Measurements from ENCODE around the gene FRMD8.
"Not testable (repeated sequence)": the region's sequence is repeated elsewhere in the genome, so short reads cannot be mapped to it uniquely, and the experiment has no call there.

FRMD8 gene

DNA sequence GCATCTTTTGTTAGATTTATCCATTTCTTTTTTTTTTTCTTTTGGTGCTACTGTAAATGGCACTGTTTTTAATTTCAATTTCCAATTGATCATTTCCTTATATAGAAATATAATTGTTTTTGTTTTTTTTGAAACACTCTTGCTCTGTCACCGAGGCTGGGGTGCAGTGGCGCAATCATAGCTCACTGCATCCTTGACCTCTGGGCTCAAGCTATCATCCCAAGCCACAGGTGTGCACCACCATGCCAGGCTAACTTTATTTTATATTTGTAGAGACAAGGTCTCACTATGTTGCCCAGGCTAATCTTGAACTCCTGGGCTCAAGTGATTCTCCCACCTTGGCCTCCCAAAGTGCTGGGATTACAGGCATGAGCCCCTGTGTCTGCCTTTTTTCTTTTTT, 16.4 kb downstream of the FRMD8 start:
- WGBS (ENCODE audit: insufficient coverage, insufficient read length), result no CpG with 5 or more reads among the region's 2 CpGs
- Histone ChIP-seq H3K27ac (ENCODE audit: low read length) (no peak overlapping the region), H3K36me3 (ENCODE audit: control insufficient read depth, insufficient read depth, low read length) (peaks cover 11% of the 10 kb centered on the region; the same call in 1 of the 2 replicates), H3K27me3 (ENCODE audit: control insufficient read depth, insufficient read depth, low read length) (no peaks in the 10 kb centered on the region), H3K4me1 (ENCODE audit: control insufficient read depth, insufficient read depth, low read length) (0 out of 2 replicates have a peak, but pooled peaks cover 1% of the 10 kb centered on the region), H3K9me3 (ENCODE audit: control insufficient read depth, insufficient read depth, low read length) (no peaks in the 10 kb centered on the region), H3K4me3 (ENCODE audit: low read length) (no peak overlapping the region)
- no peak for DNase-seq (ENCODE audit: low read depth, low spot score)

DNA sequence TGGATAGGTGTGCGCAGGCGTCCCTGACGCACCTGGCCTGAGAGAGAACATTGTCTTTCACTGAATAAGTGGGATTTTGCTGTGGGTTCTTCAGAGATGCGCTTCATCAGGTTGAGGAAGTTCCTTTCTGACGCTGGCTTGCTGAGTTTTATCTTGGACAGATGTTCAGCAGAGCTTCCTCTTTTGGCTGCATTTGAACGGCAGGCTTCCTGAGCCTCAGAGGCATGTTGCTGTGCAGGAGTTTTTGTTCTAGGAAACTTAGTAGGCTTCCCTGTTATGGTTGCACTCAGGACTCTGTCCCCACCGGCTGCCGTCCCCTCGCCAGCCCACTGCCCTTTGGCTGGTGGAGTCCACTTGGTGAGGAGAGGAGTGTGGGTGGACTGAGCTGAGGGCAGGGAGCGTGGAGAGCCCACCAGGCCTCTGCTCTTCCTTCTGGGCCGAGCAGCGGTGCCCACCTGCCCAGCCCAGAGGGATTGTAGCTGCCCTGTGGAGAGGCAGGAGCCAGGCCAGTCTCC, 17.2 kb downstream of the FRMD8 start:
- Histone ChIP-seq H3K9me3 (ENCODE audit: control insufficient read depth, insufficient read depth, low read length) (no peaks in the 10 kb centered on the region), H3K27ac (ENCODE audit: low read length) (no peak overlapping the region), H3K36me3 (ENCODE audit: control insufficient read depth, insufficient read depth, low read length) (peaks cover 11% of the 10 kb centered on the region; the same call in 1 of the 2 replicates), H3K4me3 (ENCODE audit: low read length) (no peak overlapping the region), H3K27me3 (ENCODE audit: control insufficient read depth, insufficient read depth, low read length) (no peaks in the 10 kb centered on the region), H3K4me1 (ENCODE audit: control insufficient read depth, insufficient read depth, low read length) (0 out of 2 replicates have a peak, but pooled peaks cover 1% of the 10 kb centered on the region)
- no peak for DNase-seq (ENCODE audit: low read depth, low spot score)
- WGBS (ENCODE audit: insufficient coverage, insufficient read length), result no CpG with 5 or more reads among the region's 12 CpGs

DNA sequence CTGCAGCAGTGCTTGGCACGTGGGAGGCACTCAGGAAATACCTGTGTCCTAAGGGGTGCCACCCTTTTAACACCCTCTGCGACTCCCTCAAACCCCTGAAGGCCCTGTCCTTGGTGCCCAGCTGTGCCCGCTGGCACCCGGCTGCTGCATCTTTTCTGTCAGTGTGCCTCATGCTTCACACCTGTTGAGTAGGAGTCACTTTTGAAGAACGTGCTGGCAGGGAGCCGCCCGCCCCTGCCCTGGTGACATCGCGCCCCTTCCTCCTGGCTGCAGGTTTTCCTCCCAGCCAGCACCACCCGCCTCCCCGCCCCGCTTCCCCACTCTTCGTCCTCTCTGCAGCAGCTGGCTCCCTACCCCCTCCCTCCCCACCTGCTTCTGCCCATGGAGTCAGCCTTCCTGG, 17.8 kb downstream of the FRMD8 start:
- Histone ChIP-seq H3K27ac (ENCODE audit: low read length) (no peak overlapping the region), H3K4me3 (ENCODE audit: low read length) (no peak overlapping the region), H3K9me3 (ENCODE audit: control insufficient read depth, insufficient read depth, low read length) (no peaks in the 10 kb centered on the region), H3K36me3 (ENCODE audit: control insufficient read depth, insufficient read depth, low read length) (peaks cover 11% of the 10 kb centered on the region; the same call in 1 of the 2 replicates), H3K27me3 (ENCODE audit: control insufficient read depth, insufficient read depth, low read length) (no peaks in the 10 kb centered on the region), H3K4me1 (ENCODE audit: control insufficient read depth, insufficient read depth, low read length) (0 out of 2 replicates have a peak, but pooled peaks cover 1% of the 10 kb centered on the region)
- no CpG with 5 or more reads among the region's 13 CpGs for WGBS (ENCODE audit: insufficient coverage, insufficient read length)
- no peak for DNase-seq (ENCODE audit: low read depth, low spot score)

- no peak overlapping the region for H3K4me3 ChIP-seq (ENCODE audit: low read length)
- H3K27ac ChIP-seq (ENCODE audit: low read length), result no peak overlapping the region
- H3K9me3 ChIP-seq (ENCODE audit: control insufficient read depth, insufficient read depth, low read length), result no peaks in the 10 kb centered on the region
- no peak for DNase-seq (ENCODE audit: low read depth, low spot score)
- H3K36me3 ChIP-seq (ENCODE audit: control insufficient read depth, insufficient read depth, low read length), result peaks cover 11% of the 10 kb centered on the region; the same call in 1 of the 2 replicates
- no CpG with 5 or more reads among the region's 24 CpGs for WGBS (ENCODE audit: insufficient coverage, insufficient read length)
- H3K4me1 ChIP-seq (ENCODE audit: control insufficient read depth, insufficient read depth, low read length), result 0 out of 2 replicates have a peak, but pooled peaks cover 1% of the 10 kb centered on the region
- H3K27me3 ChIP-seq (ENCODE audit: control insufficient read depth, insufficient read depth, low read length), result no peaks in the 10 kb centered on the region
Observed at GRCh38 chr11:65404638-65405339, 18.4 kb downstream of the FRMD8 start.

DNA sequence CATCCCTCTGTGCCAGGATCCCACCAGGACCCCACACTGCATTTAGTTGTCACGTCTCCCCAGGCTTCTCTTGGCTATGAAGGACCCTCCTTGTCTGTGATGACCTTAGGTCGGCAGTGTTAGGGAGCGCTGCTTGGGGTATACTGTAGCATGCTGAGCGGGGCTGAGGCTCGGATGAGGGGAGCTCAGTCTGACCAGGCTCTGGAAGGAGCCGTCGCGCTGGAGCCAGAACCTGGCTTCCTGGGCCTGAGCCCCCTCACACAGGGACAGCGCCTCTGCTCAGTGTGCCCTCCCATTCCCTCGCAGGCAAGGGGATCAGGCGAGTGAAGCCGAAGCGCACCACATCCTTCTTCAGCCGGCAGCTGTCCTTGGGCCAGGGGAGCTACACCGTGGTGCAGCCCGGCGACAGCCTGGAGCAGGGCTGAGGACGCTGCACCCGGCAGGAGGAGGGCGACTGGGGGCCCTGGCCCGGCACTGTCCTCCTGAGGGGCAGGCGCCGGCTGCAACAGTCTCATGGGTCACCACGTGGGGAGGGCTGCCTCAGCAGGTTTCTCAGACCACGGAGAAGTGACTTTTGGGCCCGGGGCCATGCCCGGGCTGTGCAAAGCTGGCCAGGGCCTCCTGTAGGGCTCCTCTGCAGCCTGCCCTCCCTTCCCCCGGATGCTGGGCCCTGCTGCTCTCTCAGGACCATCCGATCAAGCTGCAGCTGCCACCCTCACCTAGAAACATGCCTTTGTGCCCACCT, 24.7 kb downstream of the FRMD8 start:
- Histone ChIP-seq H3K4me1 (ENCODE audit: control insufficient read depth, insufficient read depth, low read length) (no peaks in the 10 kb centered on the region), H3K36me3 (ENCODE audit: control insufficient read depth, insufficient read depth, low read length) (peaks cover 6% of the 10 kb centered on the region), H3K4me3 (ENCODE audit: low read length) (no peak overlapping the region), H3K27me3 (ENCODE audit: control insufficient read depth, insufficient read depth, low read length) (no peaks in the 10 kb centered on the region), H3K9me3 (ENCODE audit: control insufficient read depth, insufficient read depth, low read length) (no peaks in the 10 kb centered on the region), H3K27ac (ENCODE audit: low read length) (no peak overlapping the region)
- DNase-seq (ENCODE audit: low read depth, low spot score), result no peak
- WGBS (ENCODE audit: insufficient coverage, insufficient read length), result no CpG with 5 or more reads among the region's 29 CpGs

DNA sequence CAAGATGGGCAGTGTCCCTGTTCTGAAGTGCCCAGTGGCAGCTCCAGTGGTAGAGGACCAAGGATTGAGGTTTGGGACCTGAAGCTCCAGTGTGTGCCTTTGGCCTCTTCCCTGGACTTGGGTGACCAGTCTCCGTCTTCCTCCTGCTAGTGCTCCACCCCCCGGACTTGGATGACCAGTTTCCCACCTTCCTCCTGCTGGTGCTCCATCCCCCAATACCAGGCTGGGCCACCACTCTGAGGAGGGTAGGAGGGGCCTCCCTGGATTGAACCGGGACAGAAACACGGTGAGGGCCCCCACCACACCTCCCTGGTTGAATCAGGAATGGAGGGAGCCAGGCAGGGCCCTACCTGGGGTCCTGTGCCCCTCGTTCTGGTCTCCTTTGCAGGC, 25.2 kb downstream of the FRMD8 start:
- H3K27ac ChIP-seq (ENCODE audit: low read length), result no peak overlapping the region
- no CpG with 5 or more reads among the region's 5 CpGs for WGBS (ENCODE audit: insufficient coverage, insufficient read length)

DNA sequence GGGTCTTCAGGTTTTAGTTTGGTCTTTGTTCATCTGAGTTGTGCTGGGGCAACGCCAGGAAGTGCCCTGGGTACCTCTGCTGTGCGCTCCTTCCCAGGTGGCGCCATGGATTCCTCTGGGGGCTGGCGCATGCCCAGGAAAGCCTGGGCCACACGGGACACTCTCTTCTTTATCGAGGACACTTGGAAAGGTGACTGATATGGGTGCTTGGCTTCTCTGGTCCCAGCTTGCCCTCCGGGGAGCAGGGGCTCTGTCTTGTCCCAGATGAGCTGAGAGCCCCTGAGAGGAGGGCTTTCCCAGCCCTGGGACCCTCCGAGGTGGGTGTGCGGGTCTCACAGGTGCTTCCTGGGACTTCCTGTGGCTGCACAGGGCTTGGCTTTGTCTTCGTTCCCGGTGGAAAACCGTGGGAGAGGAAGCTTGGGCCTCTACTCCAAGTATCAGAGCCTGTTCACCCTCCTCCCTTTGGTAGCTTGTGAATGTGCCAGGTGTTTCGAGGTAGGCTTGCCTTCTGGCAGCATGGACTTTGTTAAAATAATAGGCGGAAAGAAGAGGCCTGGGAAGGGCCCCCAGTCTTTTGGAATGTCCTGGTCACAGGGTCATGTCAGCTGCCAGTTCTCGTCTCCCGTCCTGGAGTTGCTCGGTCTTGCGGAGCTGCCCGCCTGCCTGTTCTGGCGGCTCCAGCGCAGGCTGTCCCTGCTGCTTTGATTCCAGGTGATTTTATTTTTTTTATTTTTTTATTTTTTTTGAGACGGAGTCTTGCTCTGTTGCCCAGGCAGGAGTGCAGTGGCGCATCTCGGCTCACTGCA, 26.0 kb downstream of the FRMD8 start:
- peaks cover 3% of the 10 kb centered on the region; the same call in 1 of the 2 replicates for H3K4me1 ChIP-seq (ENCODE audit: control insufficient read depth, insufficient read depth, low read length)
- H3K27ac ChIP-seq (ENCODE audit: low read length), result no peak overlapping the region
- DNase-seq (ENCODE audit: low read depth, low spot score), result no peak
- WGBS (ENCODE audit: insufficient coverage, insufficient read length), result no CpG with 5 or more reads among the region's 24 CpGs
- no peaks in the 10 kb centered on the region for H3K27me3 ChIP-seq (ENCODE audit: control insufficient read depth, insufficient read depth, low read length)
- H3K36me3 ChIP-seq (ENCODE audit: control insufficient read depth, insufficient read depth, low read length), result peaks cover 6% of the 10 kb centered on the region
- no peaks in the 10 kb centered on the region for H3K9me3 ChIP-seq (ENCODE audit: control insufficient read depth, insufficient read depth, low read length)
- H3K4me3 ChIP-seq (ENCODE audit: low read length), result no peak overlapping the region

More for the DNA sequence above, 25.2 kb downstream of the FRMD8 start:
- Histone ChIP-seq H3K36me3 (ENCODE audit: control insufficient read depth, insufficient read depth, low read length) (peaks cover 6% of the 10 kb centered on the region), H3K9me3 (ENCODE audit: control insufficient read depth, insufficient read depth, low read length) (no peaks in the 10 kb centered on the region), H3K4me3 (ENCODE audit: low read length) (no peak overlapping the region), H3K4me1 (ENCODE audit: control insufficient read depth, insufficient read depth, low read length) (0 out of 2 replicates have a peak, but pooled peaks cover 1% of the 10 kb centered on the region), H3K27me3 (ENCODE audit: control insufficient read depth, insufficient read depth, low read length) (no peaks in the 10 kb centered on the region)
- DNase-seq (ENCODE audit: low read depth, low spot score), result no peak

DNA sequence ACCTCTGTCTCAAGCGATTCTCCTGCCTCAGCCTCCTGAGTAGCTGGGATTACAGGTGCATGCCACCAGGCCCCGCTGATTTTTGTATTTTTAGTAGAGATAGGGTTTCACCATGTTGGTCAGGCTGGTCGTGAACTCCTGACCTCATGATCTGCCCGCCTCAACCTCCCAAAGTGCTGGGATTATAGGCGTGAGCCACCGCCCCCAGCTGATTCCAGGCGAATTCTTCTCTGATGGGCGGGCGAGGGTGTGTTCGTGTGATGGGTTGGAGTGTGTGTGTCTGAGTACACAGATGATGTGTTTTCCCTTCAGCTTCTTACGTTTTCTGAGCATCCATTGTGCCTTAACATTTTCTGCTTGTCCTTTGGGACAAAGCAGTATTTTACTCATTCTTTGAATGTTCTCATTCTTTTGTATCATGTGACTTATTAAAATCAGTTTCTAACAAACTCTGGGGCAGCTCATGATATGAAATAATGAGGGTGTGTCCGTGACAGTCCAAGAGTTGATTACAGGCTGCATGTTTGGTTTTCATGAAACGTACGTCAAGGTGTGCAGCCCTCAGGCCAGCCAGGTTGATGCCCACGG, 26.7 kb downstream of the FRMD8 start:
- H3K9me3 ChIP-seq (ENCODE audit: control insufficient read depth, insufficient read depth, low read length); H3K27ac ChIP-seq (ENCODE audit: low read length); DNase-seq (ENCODE audit: low read depth, low spot score); H3K4me1 ChIP-seq (ENCODE audit: control insufficient read depth, insufficient read depth, low read length); H3K27me3 ChIP-seq (ENCODE audit: control insufficient read depth, insufficient read depth, low read length); H3K36me3 ChIP-seq (ENCODE audit: control insufficient read depth, insufficient read depth, low read length); H3K4me3 ChIP-seq (ENCODE audit: low read length): not testable (repeated sequence)
- WGBS (ENCODE audit: insufficient coverage, insufficient read length), result no CpG with 5 or more reads among the region's 15 CpGs

DNA sequence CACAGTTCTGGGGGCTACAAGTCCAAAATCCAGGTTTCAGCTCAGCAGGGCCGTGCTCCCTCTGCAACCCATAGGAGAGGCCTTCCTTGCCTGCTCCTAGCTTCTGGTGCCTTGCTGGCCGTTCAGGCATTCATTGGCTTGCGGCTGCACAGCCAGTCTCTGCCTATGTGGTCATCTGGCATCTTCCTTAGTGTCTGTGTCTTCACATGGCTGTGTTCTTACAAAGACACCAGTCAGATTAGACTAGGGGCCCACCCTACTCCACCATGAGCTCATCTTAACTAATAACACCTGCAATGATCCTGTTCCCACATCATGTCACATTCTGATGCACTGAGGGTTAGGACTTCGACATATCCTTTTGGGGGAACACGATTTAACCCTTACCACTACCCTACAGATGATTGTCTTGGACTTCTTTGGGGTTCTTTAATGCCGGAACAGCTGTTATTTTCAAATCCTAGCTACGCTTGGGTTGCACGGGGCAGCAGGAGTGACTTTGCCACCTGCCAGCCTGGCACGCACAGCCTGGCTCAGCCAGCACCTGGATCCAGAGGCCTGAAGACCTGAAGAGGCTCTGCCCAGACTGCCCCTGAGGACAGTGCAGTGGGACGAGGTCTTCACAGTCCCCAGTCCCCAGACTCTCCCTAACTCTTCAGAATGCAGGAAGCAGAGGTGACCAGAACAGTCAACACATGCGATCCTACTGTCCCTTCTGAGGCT, 28.5 kb downstream of the FRMD8 start:
- WGBS (ENCODE audit: insufficient coverage, insufficient read length), result no CpG with 5 or more reads among the region's 11 CpGs
- H3K4me1 ChIP-seq (ENCODE audit: control insufficient read depth, insufficient read depth, low read length), result peaks cover 11% of the 10 kb centered on the region
- H3K36me3 ChIP-seq (ENCODE audit: control insufficient read depth, insufficient read depth, low read length), result peaks cover 6% of the 10 kb centered on the region
- H3K27me3 ChIP-seq (ENCODE audit: control insufficient read depth, insufficient read depth, low read length), result no peaks in the 10 kb centered on the region
- H3K4me3 ChIP-seq (ENCODE audit: low read length), result no peak overlapping the region
- DNase-seq (ENCODE audit: low read depth, low spot score), result no peak
- H3K27ac ChIP-seq (ENCODE audit: low read length), result no peak overlapping the region
- H3K9me3 ChIP-seq (ENCODE audit: control insufficient read depth, insufficient read depth, low read length), result no peaks in the 10 kb centered on the region
